Lower leg skin (tissue), 3 donors: ENCODE data around the gene ZC3HAV1.

Experiments used
- POLR2A ChIP-seq, 2 donors: fragments of 450-650 bp; IDR thresholded peaks; one replicate each; pipeline ENCODE4 v1.6.1; 2016 to 2017; ENCODE audit warnings: antibody characterized with exemption in 2 of 2, mild to moderate bottlenecking in 1 of 2, moderate library complexity in 1 of 2
- TF ChIP-seq, protein P1 (sequence below), 3 donors: fragments of 450-650 bp; IDR thresholded peaks; one replicate each; pipeline ENCODE4 v1.5.1; 2016; ENCODE audit warnings: antibody characterized with exemption in 3 of 3, mild to moderate bottlenecking in 3 of 3, moderate library complexity in 2 of 3

DNA sequence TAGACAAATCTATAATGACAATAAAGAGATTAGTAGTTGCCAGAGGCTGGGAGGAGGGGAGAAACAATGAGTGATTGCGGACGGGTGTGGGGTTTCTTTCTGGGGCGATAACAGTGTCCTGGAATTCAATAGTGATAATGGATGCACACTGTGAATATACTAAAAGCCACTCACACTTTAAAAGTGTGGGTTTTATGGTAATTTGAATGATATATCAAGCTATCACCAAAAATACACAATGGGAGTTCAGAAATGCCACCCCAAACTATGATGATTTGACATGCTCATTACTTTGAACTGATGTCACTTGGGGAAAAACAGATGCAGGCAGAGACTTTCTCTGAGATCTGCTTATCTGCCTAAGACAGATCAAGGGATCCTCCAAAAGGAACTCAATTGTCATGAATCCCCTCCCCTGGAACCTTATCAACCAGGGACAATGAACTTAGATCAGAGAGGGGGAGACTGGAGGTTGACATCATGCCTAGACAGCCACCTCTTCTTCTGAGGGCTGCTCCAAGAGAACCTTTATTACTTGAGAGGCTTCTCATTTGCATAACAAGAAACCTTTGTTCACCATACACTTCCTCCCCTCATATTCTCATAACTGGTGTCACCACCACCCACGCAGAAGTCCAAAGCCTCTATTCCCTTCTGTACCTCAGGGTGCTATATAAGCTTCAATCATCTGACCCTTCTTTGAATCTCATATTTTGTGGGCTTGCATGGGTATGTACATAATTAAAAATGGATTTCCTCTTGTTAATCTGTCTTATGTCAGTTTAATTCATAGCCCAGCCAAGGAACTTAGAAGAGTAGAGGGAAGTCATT, 14.8 kb upstream of the ZC3HAV1 start:
- no peak for TF ChIP-seq POLR2A (IDR thresholded peaks at IDR 0.05)
- TF ChIP-seq, protein P1, sequence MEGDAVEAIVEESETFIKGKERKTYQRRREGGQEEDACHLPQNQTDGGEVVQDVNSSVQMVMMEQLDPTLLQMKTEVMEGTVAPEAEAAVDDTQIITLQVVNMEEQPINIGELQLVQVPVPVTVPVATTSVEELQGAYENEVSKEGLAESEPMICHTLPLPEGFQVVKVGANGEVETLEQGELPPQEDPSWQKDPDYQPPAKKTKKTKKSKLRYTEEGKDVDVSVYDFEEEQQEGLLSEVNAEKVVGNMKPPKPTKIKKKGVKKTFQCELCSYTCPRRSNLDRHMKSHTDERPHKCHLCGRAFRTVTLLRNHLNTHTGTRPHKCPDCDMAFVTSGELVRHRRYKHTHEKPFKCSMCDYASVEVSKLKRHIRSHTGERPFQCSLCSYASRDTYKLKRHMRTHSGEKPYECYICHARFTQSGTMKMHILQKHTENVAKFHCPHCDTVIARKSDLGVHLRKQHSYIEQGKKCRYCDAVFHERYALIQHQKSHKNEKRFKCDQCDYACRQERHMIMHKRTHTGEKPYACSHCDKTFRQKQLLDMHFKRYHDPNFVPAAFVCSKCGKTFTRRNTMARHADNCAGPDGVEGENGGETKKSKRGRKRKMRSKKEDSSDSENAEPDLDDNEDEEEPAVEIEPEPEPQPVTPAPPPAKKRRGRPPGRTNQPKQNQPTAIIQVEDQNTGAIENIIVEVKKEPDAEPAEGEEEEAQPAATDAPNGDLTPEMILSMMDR (IDR thresholded peaks at IDR 0.05) = no peak
